Neutrophil (primary cell): ENCODE results near the gene ATF5.
"Not testable (repeated sequence)": the region's sequence is repeated elsewhere in the genome, so short reads cannot be mapped to it uniquely, and the experiment has no call there.

Experiments
- H3K27ac ChIP-seq: fragments of 200-600 bp; sonication (generic); 2 replicates; pipeline ENCODE4 v1.5.1; 2016; ENCODE audit warnings: mild to moderate bottlenecking, moderate library complexity
- H3K27me3 ChIP-seq: fragments of 200-600 bp; sonication (generic); 2 replicates; pipeline ENCODE4 v1.6.0; 2016; ENCODE audit warnings: mild to moderate bottlenecking
- H3K36me3 ChIP-seq: fragments of 200-600 bp; sonication (generic); 2 replicates; pipeline ENCODE4 v1.5.1; 2017
- H3K4me1 ChIP-seq, 2 experiments: fragments of 200-600 bp in 1 of 2; sonication (generic) in 1 of 2; 1 replicate in 1 of 2; 2 replicates in 1 of 2; pipeline versions ENCODE4 v1.5.1 to v1.6.1; 2013 to 2016; ENCODE audit warnings: low read depth in 1 of 2, low read length in 1 of 2, mild to moderate bottlenecking in 1 of 2, moderate library complexity in 1 of 2; ENCODE audit not compliant: control insufficient read depth in 1 of 2, insufficient read depth in 1 of 2
- H3K4me3 ChIP-seq, 2 experiments: fragments of 200-600 bp in 1 of 2; sonication (generic) in 1 of 2; 1 replicate in 1 of 2; 2 replicates in 1 of 2; pipeline ENCODE4 v1.5.1; 2013 to 2016; ENCODE audit warnings: low read depth in 1 of 2, low read length in 1 of 2, mild to moderate bottlenecking in 1 of 2, moderate library complexity in 1 of 2
- H3K9me3 ChIP-seq: fragments of 200-600 bp; sonication (generic); 2 replicates; pipeline ENCODE4 v1.5.1; 2016
- CTCF ChIP-seq: fragments of 200-600 bp; sonication (generic); IDR thresholded peaks from 2 replicates; pipeline ENCODE4 v1.5.1; 2016; ENCODE audit warnings: antibody characterized with exemption

The ATF5 gene

GRCh38 chr19:49939721-49940481 is 10.9 kb downstream of the ATF5 start:
- Histone ChIP-seq H3K4me1 (peaks cover 0 to 5% of the 10 kb centered on the region in 2 experiments), H3K27me3 (peaks cover 5% of the 10 kb centered on the region), H3K27ac (no peak overlapping the region), H3K4me3 (no peak overlapping the region), H3K36me3 (no peaks in the 10 kb centered on the region), H3K9me3 (no peaks in the 10 kb centered on the region)
- TF ChIP-seq CTCF: no peak

GRCh38 chr19:49940482-49940791 is 11.4 kb downstream of the ATF5 start:
- peaks cover 5% of the 10 kb centered on the region for H3K27me3 ChIP-seq
- H3K4me3 ChIP-seq: no peak overlapping the region
- no peaks in the 10 kb centered on the region for H3K9me3 ChIP-seq
- H3K36me3 ChIP-seq: no peaks in the 10 kb centered on the region
- no peak overlapping the region for H3K27ac ChIP-seq
- no peak for TF ChIP-seq CTCF
- H3K4me1 ChIP-seq: peaks cover 0 to 5% of the 10 kb centered on the region in 2 experiments

GRCh38 chr19:49944567-49944966 is 15.6 kb downstream of the ATF5 start:
- not testable (repeated sequence) for H3K27me3 ChIP-seq, H3K36me3 ChIP-seq, H3K4me3 ChIP-seq, H3K27ac ChIP-seq, H3K9me3 ChIP-seq, H3K4me1 ChIP-seq

GRCh38 chr19:49946415-49946814 is 17.4 kb downstream of the ATF5 start:
- Histone ChIP-seq H3K36me3 (no peaks in the 10 kb centered on the region), H3K27ac (no peak overlapping the region), H3K27me3 (no peaks in the 10 kb centered on the region), H3K9me3 (no peaks in the 10 kb centered on the region), H3K4me1 (no peaks in the 10 kb centered on the region), H3K4me3 (no peak overlapping the region)
- no peak for TF ChIP-seq CTCF

- no peaks in the 10 kb centered on the region for H3K9me3 ChIP-seq
- H3K36me3 ChIP-seq: no peaks in the 10 kb centered on the region
- no peak for TF ChIP-seq CTCF
- no peaks in the 10 kb centered on the region for H3K27me3 ChIP-seq
- peaks cover 20 to 21% of the 10 kb centered on the region in 2 experiments for H3K4me1 ChIP-seq
- H3K27ac ChIP-seq: no peak overlapping the region
- no peak overlapping the region for H3K4me3 ChIP-seq
Measured at GRCh38 chr19:49949742-49950589, 21.0 kb downstream of the ATF5 start.

GRCh38 chr19:49950590-49950948 is 21.6 kb downstream of the ATF5 start:
- Histone ChIP-seq H3K27ac (no peak overlapping the region), H3K27me3 (no peaks in the 10 kb centered on the region), H3K4me3 (no peak overlapping the region), H3K4me1 (peaks cover 20 to 21% of the 10 kb centered on the region in 2 experiments), H3K36me3 (no peaks in the 10 kb centered on the region), H3K9me3 (no peaks in the 10 kb centered on the region)
- TF ChIP-seq CTCF: no peak
